Cerebellar nuclear complex (tissue), 1 donor: ENCODE measurements around the gene DENND1A.
"Not testable (repeated sequence)": the region's sequence is repeated elsewhere in the genome, so short reads cannot be mapped to it uniquely, and the experiment has no call there.

Experiments used
- DNase-seq, 2 experiments: peaks; one replicate each; lab custom pipeline; 2025; lab: John Stamatoyannopoulos, UW

The DENND1A gene

DNA sequence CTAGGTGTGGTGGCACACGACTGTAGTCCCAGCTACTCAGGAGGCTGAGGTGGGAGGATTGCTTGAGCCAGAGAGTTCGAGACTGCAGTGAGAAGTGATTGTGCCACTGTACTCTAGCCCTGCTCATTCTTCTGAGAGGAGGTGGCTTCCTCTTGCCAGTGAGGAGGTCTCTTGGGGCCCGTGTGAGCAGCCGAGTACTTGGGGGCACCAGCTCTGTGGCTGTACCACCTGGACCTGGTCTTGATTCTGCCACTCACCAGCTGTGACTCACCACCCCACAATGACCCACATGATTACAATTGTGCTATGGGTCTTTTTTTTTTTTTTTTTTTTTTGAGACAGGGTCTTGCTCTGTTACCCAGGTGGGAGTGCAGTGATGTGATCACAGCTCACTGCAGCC lies 592.0 kb downstream of the DENND1A start:
- no peak for DNase-seq

DNA sequence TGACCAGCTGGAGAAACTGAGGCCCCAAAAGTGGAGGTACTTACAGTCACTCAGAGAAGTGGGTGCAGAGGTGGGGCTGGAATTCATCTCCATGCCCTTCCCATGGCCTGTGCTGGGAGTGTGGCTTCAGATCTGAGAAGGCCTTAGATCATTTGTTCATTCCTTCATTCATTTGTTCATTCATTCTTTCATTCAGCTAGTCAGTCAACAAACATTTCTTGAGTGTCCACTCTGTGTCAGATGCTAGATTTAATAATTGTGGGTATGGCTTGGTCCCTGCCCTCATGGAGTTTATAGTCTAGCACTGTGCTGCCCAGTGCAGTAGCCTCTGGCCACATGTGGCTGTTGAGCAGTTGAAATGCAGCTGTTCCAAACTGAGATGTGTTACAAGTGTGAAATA lies 593.0 kb downstream of the DENND1A start:
- DNase-seq, result no peak

DNA sequence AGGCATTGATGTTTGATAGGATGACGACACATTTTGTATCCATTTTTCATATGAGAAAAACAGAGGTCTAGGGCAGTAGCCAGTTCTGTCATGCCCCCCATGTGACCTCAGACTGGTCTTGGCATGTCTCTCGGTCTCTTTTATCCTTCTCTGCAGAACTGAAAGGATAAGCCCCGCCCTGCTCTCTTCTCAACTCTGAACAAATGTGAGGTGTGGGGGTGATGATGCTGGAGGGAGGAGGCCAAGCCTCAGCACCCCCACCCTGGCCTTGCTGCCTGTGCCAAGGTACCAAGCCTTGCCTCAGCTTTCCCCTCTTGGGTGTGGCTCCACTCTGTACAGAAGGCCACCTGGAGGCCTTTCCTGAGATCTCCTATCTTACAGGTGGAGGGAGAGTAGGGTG lies 593.5 kb downstream of the DENND1A start:
- no peak for DNase-seq

DNA sequence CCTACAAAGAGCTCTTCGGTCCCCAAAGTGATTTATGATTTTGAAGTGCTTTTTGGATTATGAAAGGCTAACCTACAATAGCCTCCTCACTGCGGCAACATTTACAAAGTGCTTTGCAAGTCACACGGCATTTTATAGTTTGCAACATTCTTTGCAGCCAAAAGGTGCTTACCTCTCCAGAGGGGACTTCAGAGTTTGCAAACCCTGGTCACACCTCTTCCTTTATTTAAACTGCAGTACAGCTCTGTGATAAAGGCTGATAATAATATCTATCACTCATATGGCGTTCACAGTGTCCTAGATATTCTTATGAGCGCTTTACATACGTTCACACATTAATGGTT lies 594.0 kb downstream of the DENND1A start:
- no peak for DNase-seq

DNA sequence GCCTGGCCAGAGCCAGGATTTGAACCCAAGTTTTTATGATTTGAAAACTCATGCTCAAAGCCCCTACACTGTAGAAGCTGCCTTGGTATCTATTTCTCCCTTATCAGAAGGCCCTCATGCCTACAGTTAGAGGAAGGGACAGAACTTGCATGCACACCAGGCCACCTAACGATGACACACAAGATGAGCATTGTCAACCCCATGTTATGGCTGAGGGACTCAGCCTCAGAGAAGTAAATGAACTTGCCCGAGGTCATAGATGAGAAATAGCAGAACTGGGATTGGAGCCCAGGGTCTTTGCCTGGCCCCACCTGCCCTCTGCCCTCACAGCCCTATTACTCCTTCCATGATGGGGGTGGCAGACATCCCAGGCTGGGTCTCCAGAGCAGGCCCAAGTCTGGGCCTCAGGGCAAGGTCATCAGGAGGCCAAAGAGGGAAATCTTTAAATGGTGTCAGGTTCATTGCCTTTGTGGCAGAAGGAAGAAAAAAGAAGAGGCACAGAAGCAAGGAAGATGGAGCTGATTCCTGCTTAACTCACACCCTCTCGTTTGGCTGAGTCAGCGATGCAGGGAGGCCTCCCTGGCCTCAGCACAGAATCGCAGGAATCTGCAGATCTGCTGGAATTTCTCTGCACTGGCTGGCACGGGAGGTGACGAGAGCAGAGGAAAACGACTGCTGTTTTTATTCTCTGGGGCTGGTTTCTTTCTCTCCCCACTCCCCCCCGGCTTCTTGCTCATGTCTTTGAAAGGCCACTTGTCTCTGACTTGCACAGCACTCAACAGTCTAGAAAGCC lies 594.5 kb downstream of the DENND1A start:
- DNase-seq, result no peak

DNA sequence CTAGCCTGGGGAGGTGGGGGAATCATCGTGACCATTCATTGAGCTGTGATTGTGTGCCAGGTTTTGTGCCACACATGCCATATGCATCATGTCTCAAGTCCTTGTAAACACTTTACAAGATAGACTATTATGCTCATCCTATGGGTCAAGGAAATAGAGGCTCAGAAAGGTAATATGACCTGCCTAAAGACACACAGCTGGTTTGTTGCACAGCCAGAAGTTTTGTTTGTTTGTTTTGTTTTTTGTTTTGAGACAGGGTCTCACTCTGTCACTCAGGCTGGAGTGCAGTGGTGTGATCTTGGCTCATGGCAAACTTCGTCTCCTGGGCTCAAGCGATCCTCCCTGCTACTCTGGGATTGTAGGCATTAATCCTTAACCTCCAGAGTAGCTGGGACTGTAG lies 595.3 kb downstream of the DENND1A start:
- DNase-seq, result no peak

DNA sequence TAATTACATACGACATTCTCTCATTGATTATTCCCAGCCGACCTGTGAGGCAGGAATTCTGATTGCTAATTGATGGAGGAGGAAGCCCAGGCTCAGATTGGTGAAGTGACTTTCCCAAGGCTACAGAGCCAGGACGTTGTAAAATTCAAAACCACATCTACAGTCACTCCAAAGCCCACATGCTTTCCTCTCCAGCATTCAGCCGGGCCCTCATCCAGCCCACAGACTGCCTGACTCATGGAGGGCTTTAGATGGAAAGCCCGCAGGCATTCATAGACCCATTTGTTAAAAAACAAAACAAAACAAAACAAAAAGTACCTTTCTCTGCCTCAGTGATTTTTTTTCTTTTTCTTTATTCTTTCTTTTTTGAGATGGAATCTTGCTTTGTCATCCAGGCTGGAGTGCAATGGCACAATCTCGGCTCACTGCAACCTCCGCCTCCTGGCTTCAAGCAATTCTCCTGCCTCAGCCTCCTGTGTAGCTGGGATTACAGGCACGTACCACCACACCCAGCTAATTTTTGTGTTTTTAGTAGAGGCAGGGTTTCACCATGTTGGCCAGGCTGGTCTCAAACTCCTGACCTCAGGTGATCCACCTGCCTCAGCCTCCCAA lies 596.8 kb downstream of the DENND1A start:
- not testable (repeated sequence) for DNase-seq

DNA sequence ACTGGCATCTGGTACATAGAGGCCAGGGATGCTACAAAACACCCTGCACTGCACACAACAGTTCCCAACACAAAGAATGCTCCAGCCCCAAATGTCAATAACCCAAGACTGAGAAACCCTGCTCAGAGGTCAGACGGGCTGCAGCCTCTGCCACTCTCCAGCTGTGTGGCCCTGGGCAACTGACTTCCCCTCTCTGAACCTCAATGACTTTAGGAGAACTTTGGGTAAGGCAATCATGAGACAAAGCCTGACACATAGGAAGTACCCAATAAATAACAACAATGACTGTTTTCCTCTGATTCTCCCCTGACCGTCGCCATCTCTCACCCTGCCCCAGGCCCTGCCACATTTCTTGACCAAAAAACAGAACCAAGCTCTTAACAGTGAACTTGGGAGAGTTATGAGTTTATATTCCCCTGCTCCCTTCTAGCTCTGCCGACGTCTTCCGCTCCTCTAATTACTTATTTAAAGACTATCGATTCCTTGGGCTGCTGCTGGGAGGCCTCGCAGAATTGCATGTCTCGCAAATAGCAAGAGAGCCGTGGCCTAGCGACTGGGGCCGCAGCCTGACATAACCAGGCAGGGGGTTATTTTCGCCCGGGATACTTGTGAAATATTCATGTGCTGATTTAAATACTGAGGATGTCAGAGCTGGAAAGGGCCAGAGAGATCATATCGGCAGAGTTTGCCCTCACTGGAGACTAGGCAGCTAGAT lies 598.4 kb downstream of the DENND1A start:
- no peak for DNase-seq
